ENCODE data around the gene IRF2BPL.

DNA sequence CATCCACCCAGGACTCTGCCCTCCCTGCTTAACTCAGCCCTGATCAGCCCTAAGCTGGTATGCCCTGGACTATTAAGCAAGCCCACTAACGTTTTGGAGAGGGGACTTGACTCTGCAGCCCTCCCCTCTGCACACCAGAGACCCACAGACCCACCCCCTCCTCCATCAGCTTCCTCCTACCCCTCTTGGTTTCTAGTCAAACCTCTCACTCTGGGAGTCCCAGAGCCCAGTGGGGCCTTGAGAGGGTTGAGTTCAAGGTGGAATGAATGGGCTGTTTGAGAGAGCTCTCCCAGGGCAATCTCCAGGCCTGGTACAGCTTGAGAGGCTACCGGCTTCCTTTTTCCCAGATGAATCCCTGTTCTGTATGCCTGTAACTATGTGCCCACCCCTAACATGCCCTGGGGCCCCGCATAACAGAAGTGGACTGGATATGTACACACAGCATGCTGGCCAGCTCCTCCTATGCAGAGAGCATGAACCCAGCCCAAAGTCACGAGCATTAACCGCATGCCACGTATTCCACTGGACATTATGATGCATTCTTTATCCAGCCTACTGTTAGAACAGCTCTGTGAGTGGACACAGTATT lies 43.6 kb downstream of the IRF2BPL start:
- TF ChIP-seq POLR2A (IDR thresholded peaks at IDR 0.05) (no peak), CTCF (IDR thresholded peaks at IDR 0.05) (no peak)

All from adrenal gland (tissue), 5 donors.